ENCODE results near the gene KLHDC2. TPM values are rescaled to one million over a fixed set of nuclear protein-coding genes. Genes with fewer than 3 reads are reported as not detected.

Gene KLHDC2, protein sequence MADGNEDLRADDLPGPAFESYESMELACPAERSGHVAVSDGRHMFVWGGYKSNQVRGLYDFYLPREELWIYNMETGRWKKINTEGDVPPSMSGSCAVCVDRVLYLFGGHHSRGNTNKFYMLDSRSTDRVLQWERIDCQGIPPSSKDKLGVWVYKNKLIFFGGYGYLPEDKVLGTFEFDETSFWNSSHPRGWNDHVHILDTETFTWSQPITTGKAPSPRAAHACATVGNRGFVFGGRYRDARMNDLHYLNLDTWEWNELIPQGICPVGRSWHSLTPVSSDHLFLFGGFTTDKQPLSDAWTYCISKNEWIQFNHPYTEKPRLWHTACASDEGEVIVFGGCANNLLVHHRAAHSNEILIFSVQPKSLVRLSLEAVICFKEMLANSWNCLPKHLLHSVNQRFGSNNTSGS
- 29.2 and 30.2 TPM in 2 replicates for total RNA-seq
- polyA plus RNA-seq, result 24.4 and 25.2 TPM in 2 replicates
- polyA plus RNA-seq (2011; cell fraction: cytosol; rRNA removed), result 22.9 and 29.6 TPM in 2 replicates
- polyA plus RNA-seq (2011; cell fraction: nucleus; rRNA removed), result 87.1 and 87.6 TPM in 2 replicates
- 21.5 and 27.7 TPM in 2 replicates for polyA plus RNA-seq (2012)
- 32.9 and 44.2 TPM in 2 replicates for polyA minus RNA-seq
- polyA minus RNA-seq (2011; cell fraction: cytosol; rRNA and poly(A)+ RNA removed), result 21.4 TPM
- 43.5 and 49.6 TPM in 2 replicates for polyA minus RNA-seq (2011; cell fraction: nucleus; rRNA and poly(A)+ RNA removed)
- percentile 70 among the genes with signal in this experiment for Bru-seq, nascent RNA
- BruChase-seq, experiment 1, labeled RNA remaining after a 6-hour chase, result percentile 71 among the genes with signal in this experiment
- BruChase-seq, experiment 2, labeled RNA remaining after a 2-hour chase, result percentile 59 among the genes with signal in this experiment
- long read RNA-seq, full-length matches to known transcripts, result 173 of 234 reads
- long read RNA-seq, partial matches to known transcripts, result 30 of 234 reads
- long read RNA-seq, other reads (novel, unspliced or antisense), result 31 of 234 reads

DNA sequence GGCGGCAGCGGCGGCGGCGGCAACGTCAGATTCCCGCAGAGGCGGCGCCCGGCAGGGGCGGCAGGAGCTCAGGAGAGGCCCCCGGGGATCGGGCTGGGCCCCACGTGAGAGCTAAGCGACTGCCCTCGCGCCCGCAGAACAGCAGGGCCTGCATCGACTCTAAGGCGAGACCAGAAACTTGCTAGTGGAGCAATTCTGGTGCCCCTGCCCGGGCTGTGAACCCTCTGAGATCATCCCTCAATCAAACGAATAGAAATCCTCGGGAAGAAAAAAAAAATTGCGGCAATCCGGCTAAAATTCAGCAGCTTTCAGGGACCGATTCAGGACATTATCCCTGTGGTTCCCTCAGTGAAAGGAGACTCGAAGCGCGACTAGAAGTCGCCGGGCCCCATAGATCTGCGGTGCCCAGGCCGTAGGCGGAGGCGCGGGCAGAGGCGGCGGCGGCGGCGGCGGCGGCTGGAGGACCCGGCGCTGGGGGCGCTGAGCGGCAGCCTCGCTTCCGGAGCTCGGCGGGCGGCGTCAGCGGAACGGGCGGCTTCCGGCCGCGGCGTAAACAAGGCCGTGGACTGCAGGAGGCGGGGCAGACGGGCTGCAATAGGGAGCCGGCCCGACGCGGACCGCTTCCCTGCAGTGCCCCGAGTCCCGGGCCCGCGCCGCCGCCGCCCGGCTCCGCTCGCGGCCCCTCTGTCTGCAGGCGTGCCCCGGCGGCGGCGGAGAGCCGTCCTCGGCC, at the start of gene KLHDC2:
Gene KLHDC2 (plus strand): TSS at position 583 of the 730 bp plus-strand sequence. CDS start 316 bp downstream, outside the sequence.
- Histone ChIP-seq H3K4me3 (replicated peaks in 1 of 3; ENCODE audit: insufficient read depth in 1 of 3, low read depth in 1 of 3, low read length in 3 of 3) (peak within 1 kb of the TSS; percentile 68 to 86 (median 75)), H3K4me2 (ENCODE audit: insufficient read depth, low read length) (peak within 1 kb of the TSS; percentile 98), H3K9me3 (replicated peaks; ENCODE audit: control insufficient read depth, insufficient read depth, low read length) (no peaks in the 10 kb centered on the region), H3K79me2 (ENCODE audit: control insufficient read depth, insufficient read depth, low read length) (peaks cover 10% of the 10 kb centered on the region), H3K4me1 (ENCODE audit: control insufficient read depth, extremely low read depth, insufficient read depth, low read length) (peaks cover 16% of the 10 kb centered on the region), H3K36me3 (ENCODE audit: control insufficient read depth in 2 of 2, extremely low read depth in 1 of 2, insufficient read depth in 2 of 2, low read length in 2 of 2) (no peaks in the 10 kb centered on the region), H3K27ac (ENCODE audit: insufficient read depth, low read depth, low read length) (peak within 1 kb of the TSS; percentile 86), H3K27me3 (ENCODE audit: control insufficient read depth in 2 of 2, insufficient read depth in 2 of 2, low read length in 2 of 2) (no peaks in the 10 kb centered on the region), H3K9ac (replicated peaks; ENCODE audit: extremely low read depth, insufficient read depth, low read length) (peak within 1 kb of the TSS; percentile 91), H4K20me1 (replicated peaks; ENCODE audit: control insufficient read depth, extremely low read depth, insufficient read depth, low read length) (no peaks in the 10 kb centered on the region), H3K9me1 (replicated peaks; ENCODE audit: control insufficient read depth, extremely low read depth, insufficient read depth, low read length) (no peaks in the 10 kb centered on the region), H2AFZ (ENCODE audit: low read depth, low read length) (peak within 1 kb of the TSS; percentile 93)
- ChIA-PET POLR2A (interaction anchor here (0.6 to 2.2 kb wide), 6 partner anchors 36 to 972 kb away, joined by 3 to 12 read pairs (median 3); partner anchors contain the start of genes KLHDC1 and RPS29), CTCF (interaction anchor here (0.6 to 3.6 kb wide), 11 partner anchors 16 to 308 kb away, joined by 3 to 49 read pairs (median 4); partner anchors contain the start of genes DNAAF2, MGAT2, NEMF and POLE2)
- dilution Hi-C loops (cut with MboI; ENCODE audit: extremely low pct_ligation_motif_present, low sequenced_read_pairs), result no loop called here
- intact Hi-C loops (cut with micrococcal nuclease), result loop anchor here (1.0 to 5.0 kb wide), 4 partner anchors 75 to 765 kb away; partner anchors contain the start of genes KLHDC1, MAP4K5 and RPS29
- TSS peak; percentile 77 for BruUV-seq (replicated peaks)
- FAIRE-seq, result peak; percentile 83
- DNase-seq (ENCODE audit: low read depth, low spot score), result peak; percentile 88
- TF ChIP-seq POLR2AphosphoS5 (IDR thresholded peaks at IDR 0.05; ENCODE audit: insufficient read depth, low read depth, low read length) (peak; percentile 93), POLR2A (IDR thresholded peaks at IDR 0.05; ENCODE audit: low read depth, low read length) (peak; percentile 81), GATA2 (IDR thresholded peaks at IDR 0.05; ENCODE audit: insufficient read depth, insufficient read length, low read depth, low read length) (no peak), MYC (IDR thresholded peaks at IDR 0.05; ENCODE audit: low read depth, low read length) (no peak), JUN (IDR thresholded peaks at IDR 0.05; ENCODE audit: borderline replicate concordance, insufficient read depth, insufficient read length, low read depth) (no peak), EZH2 (IDR thresholded peaks at IDR 0.05; ENCODE audit: borderline replicate concordance, low read depth, low read length, severe bottlenecking) (no peak)
- TF ChIP-seq, protein P1, sequence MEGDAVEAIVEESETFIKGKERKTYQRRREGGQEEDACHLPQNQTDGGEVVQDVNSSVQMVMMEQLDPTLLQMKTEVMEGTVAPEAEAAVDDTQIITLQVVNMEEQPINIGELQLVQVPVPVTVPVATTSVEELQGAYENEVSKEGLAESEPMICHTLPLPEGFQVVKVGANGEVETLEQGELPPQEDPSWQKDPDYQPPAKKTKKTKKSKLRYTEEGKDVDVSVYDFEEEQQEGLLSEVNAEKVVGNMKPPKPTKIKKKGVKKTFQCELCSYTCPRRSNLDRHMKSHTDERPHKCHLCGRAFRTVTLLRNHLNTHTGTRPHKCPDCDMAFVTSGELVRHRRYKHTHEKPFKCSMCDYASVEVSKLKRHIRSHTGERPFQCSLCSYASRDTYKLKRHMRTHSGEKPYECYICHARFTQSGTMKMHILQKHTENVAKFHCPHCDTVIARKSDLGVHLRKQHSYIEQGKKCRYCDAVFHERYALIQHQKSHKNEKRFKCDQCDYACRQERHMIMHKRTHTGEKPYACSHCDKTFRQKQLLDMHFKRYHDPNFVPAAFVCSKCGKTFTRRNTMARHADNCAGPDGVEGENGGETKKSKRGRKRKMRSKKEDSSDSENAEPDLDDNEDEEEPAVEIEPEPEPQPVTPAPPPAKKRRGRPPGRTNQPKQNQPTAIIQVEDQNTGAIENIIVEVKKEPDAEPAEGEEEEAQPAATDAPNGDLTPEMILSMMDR (IDR thresholded peaks at IDR 0.05; ENCODE audit: extremely low read depth in 1 of 2, insufficient read depth in 1 of 2, low read depth in 1 of 2, low read length in 2 of 2), result peak in 1 of 2 donors; percentile 34
- TF ChIP-seq, protein P2, sequence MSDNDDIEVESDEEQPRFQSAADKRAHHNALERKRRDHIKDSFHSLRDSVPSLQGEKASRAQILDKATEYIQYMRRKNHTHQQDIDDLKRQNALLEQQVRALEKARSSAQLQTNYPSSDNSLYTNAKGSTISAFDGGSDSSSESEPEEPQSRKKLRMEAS (IDR thresholded peaks at IDR 0.05; ENCODE audit: insufficient read depth, insufficient read length), result no peak

Measured in endothelial cell of umbilical vein (primary cell).